Ascending aorta (tissue), 2 donors: ENCODE data around the gene GCLC. TPM values are rescaled to one million over a fixed set of nuclear protein-coding genes. Genes with fewer than 3 reads are reported as not detected.

Experiments
- DNase-seq, 2 donors: peaks; one replicate each; pipeline ENCODE4 v3.0.0-alpha.2; 2019; ENCODE audit warnings: low spot score in 2 of 2
- H3K27ac ChIP-seq, 2 donors: fragments of 200-600 bp; sonication (generic); one replicate each; pipeline ENCODE4 v1.5.1; 2016 to 2017; ENCODE audit warnings: mild to moderate bottlenecking in 1 of 2
- H3K27me3 ChIP-seq: fragments of 200-600 bp; sonication (generic); one replicate; pipeline ENCODE4 v1.5.1; 2017
- H3K36me3 ChIP-seq, 2 donors: fragments of 200-600 bp; sonication (generic); one replicate each; pipeline ENCODE4 v1.5.1; 2016
- H3K4me1 ChIP-seq, 2 donors: fragments of 200-600 bp; sonication (generic); one replicate each; pipeline ENCODE4 v1.5.1; 2016 to 2017; ENCODE audit warnings: mild to moderate bottlenecking in 1 of 2
- H3K4me3 ChIP-seq, 2 donors: fragments of 200-600 bp; sonication (generic); one replicate each; pipeline ENCODE4 v1.5.1; 2016 to 2017; ENCODE audit warnings: mild to moderate bottlenecking in 1 of 2
- H3K9me3 ChIP-seq, 2 donors: fragments of 200-600 bp; sonication (generic); one replicate each; pipeline ENCODE4 v1.5.1; 2016
- CTCF ChIP-seq, 3 experiments: fragments of 200-600 bp in 2 of 3; fragments of 450-650 bp in 1 of 3; sonication (generic) in 2 of 3; IDR thresholded peaks; one replicate each; pipeline ENCODE4 v1.5.1; 2016 to 2019; ENCODE audit warnings: antibody characterized with exemption in 3 of 3, mild to moderate bottlenecking in 1 of 3, moderate library complexity in 1 of 3
- intact Hi-C: fragments of 100-400 bp; cut with DNase I; formaldehyde crosslinking; loops from one replicate; pipeline ENCODE4 v1.15.1; 2023
- total RNA-seq: library from RNA; depleted of rRNA; stranded (reverse); fragments of >200 nt; gene quantifications from one replicate; pipeline ENCODE4 v1.1.0, GENCODE V29; 2016

GCLC gene
- total RNA-seq, 1 donor from 2014 or later: 54.9 TPM

GRCh38 chr6:53464927-53465460, 79.9 kb downstream of the GCLC start:
- H3K4me3 ChIP-seq: no peak overlapping the region
- H3K4me1 ChIP-seq: no peaks in the 10 kb centered on the region
- TF ChIP-seq CTCF (IDR thresholded peaks at IDR 0.05): no peak
- H3K36me3 ChIP-seq: no peaks in the 10 kb centered on the region
- H3K27me3 ChIP-seq: no peaks in the 10 kb centered on the region
- H3K9me3 ChIP-seq: no peaks in the 10 kb centered on the region
- intact Hi-C loops: no loop called here
- H3K27ac ChIP-seq: no peak overlapping the region
- DNase-seq: peak in 1 of 2 donors; percentile 72

GRCh38 chr6:53464483-53464882, 80.4 kb downstream of the GCLC start:
- no peak overlapping the region for H3K27ac ChIP-seq

GRCh38 chr6:53461696-53462095, 83.2 kb downstream of the GCLC start:
- H3K4me1 ChIP-seq: no peaks in the 10 kb centered on the region
- DNase-seq: no peak
- TF ChIP-seq CTCF (IDR thresholded peaks at IDR 0.05): no peak
- H3K36me3 ChIP-seq: no peaks in the 10 kb centered on the region
- H3K9me3 ChIP-seq: no peaks in the 10 kb centered on the region
- no peaks in the 10 kb centered on the region for H3K27me3 ChIP-seq
- no peak overlapping the region for H3K27ac ChIP-seq
- intact Hi-C loops: no loop called here
- H3K4me3 ChIP-seq: no peak overlapping the region

More at GRCh38 chr6:53464483-53464882, 80.4 kb downstream of the GCLC start:
- no peak for DNase-seq
- Histone ChIP-seq H3K4me3 (no peak overlapping the region), H3K9me3 (no peaks in the 10 kb centered on the region), H3K27me3 (no peaks in the 10 kb centered on the region), H3K36me3 (no peaks in the 10 kb centered on the region), H3K4me1 (no peaks in the 10 kb centered on the region)
- no peak for TF ChIP-seq CTCF (IDR thresholded peaks at IDR 0.05)
- intact Hi-C loops: no loop called here

GRCh38 chr6:53461041-53461656, 83.8 kb downstream of the GCLC start:
- DNase-seq: no peak
- no peaks in the 10 kb centered on the region for H3K9me3 ChIP-seq
- no peak overlapping the region for H3K4me3 ChIP-seq
- H3K4me1 ChIP-seq: no peaks in the 10 kb centered on the region
- intact Hi-C loops: no loop called here
- no peaks in the 10 kb centered on the region for H3K36me3 ChIP-seq
- no peaks in the 10 kb centered on the region for H3K27me3 ChIP-seq
- no peak overlapping the region for H3K27ac ChIP-seq
- no peak for TF ChIP-seq CTCF (IDR thresholded peaks at IDR 0.05)

GRCh38 chr6:53458105-53458866, 86.6 kb downstream of the GCLC start:
- Histone ChIP-seq H3K36me3 (no peaks in the 10 kb centered on the region), H3K4me3 (no peak overlapping the region), H3K27ac (no peak overlapping the region), H3K27me3 (no peaks in the 10 kb centered on the region), H3K4me1 (no peaks in the 10 kb centered on the region), H3K9me3 (no peaks in the 10 kb centered on the region)
- no peak for TF ChIP-seq CTCF (IDR thresholded peaks at IDR 0.05)
- intact Hi-C loops: no loop called here
- no peak for DNase-seq
